PC-9 (cell line): ENCODE measurements around the gene MLKL.

Experiments used
- CTCF ChIP-seq: fragments of 200-600 bp; sonication (generic); conservative IDR thresholded peaks from 2 replicates; pipeline ENCODE4 v1.6.1; 2017; ENCODE audit warnings: mixed run types, antibody characterized with exemption, mild to moderate bottlenecking, moderate library complexity
- EZH2 ChIP-seq: fragments of 200-600 bp; sonication (generic); IDR thresholded peaks from 2 replicates; pipeline ENCODE4 v1.8.0; 2017; ENCODE audit warnings: antibody characterized with exemption, low read depth

GRCh38 chr16:74710401-74710800 is 9.7 kb upstream of the MLKL start:
- TF ChIP-seq CTCF (no peak), EZH2 (no peak)
